Naive thymus-derived CD8-positive, alpha-beta T cell (primary cell): ENCODE measurements around the gene ADGB. TPM values are rescaled to one million over a fixed set of nuclear protein-coding genes. Genes with fewer than 3 reads are reported as not detected.
"Not testable (repeated sequence)": the region's sequence is repeated elsewhere in the genome, so short reads cannot be mapped to it uniquely, and the experiment has no call there.

Experiments
- ATAC-seq, 2 donors: fragments of 150-1000 bp; cut with Tn5 transposase in 1 of 2; sonication (Bioruptor Pico), chemical (Tn5 transposase) in 1 of 2; 1 replicate in 1 of 2; 2 replicates in 1 of 2; pipeline ENCODE4 v1.10.0; 2021; ENCODE audit warnings: mild to moderate bottlenecking in 2 of 2, moderate library complexity in 2 of 2
- POLR2A ChIA-PET: fragments of 350-600 bp; sonication (Branson Sonifier 250); formaldehyde crosslinking; loops from one replicate; lab custom pipeline; 2021; ENCODE audit warnings: antibody characterized with exemption; lab: Charles Lee
- DNase-seq, 10 donors: peaks; one replicate each; pipeline versions ENCODE4 v3.0.0 to v3.0.0-alpha.2; 2020 to 2022
- H3K27ac Mint-ChIP-seq, 10 donors: one replicate each; pipeline ENCODE4 v1.8.0; 2020 to 2022; ENCODE audit warnings: mild to moderate bottlenecking in 10 of 10, mixed read lengths in 10 of 10, moderate library complexity in 4 of 10, inconsistent platforms in 1 of 10
- H3K27me3 Mint-ChIP-seq, 5 donors: one replicate each; pipeline ENCODE4 v1.8.0; 2021 to 2022; ENCODE audit warnings: mixed read lengths in 5 of 5
- H3K36me3 Mint-ChIP-seq, 3 donors: one replicate each; pipeline ENCODE4 v1.8.0; 2020 to 2022; ENCODE audit warnings: mixed read lengths in 3 of 3, mild to moderate bottlenecking in 2 of 3, inconsistent platforms in 1 of 3
- H3K4me1 Mint-ChIP-seq, 4 donors: one replicate each; pipeline ENCODE4 v1.8.0; 2021 to 2022; ENCODE audit warnings: mixed read lengths in 4 of 4
- H3K4me3 Mint-ChIP-seq, 10 donors: one replicate each; pipeline ENCODE4 v1.8.0; 2020 to 2022; ENCODE audit warnings: mild to moderate bottlenecking in 10 of 10, mixed read lengths in 10 of 10, moderate library complexity in 6 of 10, inconsistent platforms in 1 of 10
- H3K9me3 Mint-ChIP-seq, 9 donors: one replicate each; pipeline ENCODE4 v1.8.0; 2020 to 2022; ENCODE audit warnings: mixed read lengths in 9 of 9, mild to moderate bottlenecking in 3 of 9, inconsistent platforms in 1 of 9, moderate library complexity in 1 of 9
- polyA plus RNA-seq, 3 donors: library from polyadenylated mRNA; unstranded; fragments of 300-500 nt; fragmentation: Illumina TruSeq; gene quantifications; one replicate each; pipeline ENCODE4 v1.2.3, GENCODE V29; 2021
- total RNA-seq, 8 experiments: library from RNA in 2 of 8; stranded (reverse) in 2 of 8; gene quantifications; one replicate each; pipeline ENCODE4 v1.2.3 and lab custom pipeline; 2021 to 2026

Gene ADGB
- total and polyA plus RNA-seq, 5 experiments from 2014 or later: not detected

- Mint-ChIP-seq H3K27ac (no peak overlapping the region), H3K4me1 (peaks cover 0 to 1% (median 0%) of the 10 kb centered on the region in 4 donors), H3K9me3 (no peaks in the 10 kb centered on the region), H3K4me3 (no peak overlapping the region), H3K27me3 (peaks cover 0 to 7% (median 0%) of the 10 kb centered on the region in 5 donors), H3K36me3 (no peaks in the 10 kb centered on the region)
- DNase-seq: no peak
- POLR2A ChIA-PET: no interaction called here
- ATAC-seq: no peak
Measured at GRCh38 chr6:146813554-146813953, 214.8 kb downstream of the ADGB start.

- POLR2A ChIA-PET: no interaction called here
- no peak overlapping the region for H3K27ac Mint-ChIP-seq
- peaks cover 0 to 1% (median 0%) of the 10 kb centered on the region in 4 donors for H3K4me1 Mint-ChIP-seq
- peaks cover 0 to 7% (median 0%) of the 10 kb centered on the region in 5 donors for H3K27me3 Mint-ChIP-seq
- no peaks in the 10 kb centered on the region for H3K36me3 Mint-ChIP-seq
- DNase-seq (no peak), ATAC-seq (no peak)
- no peak overlapping the region for H3K4me3 Mint-ChIP-seq
- H3K9me3 Mint-ChIP-seq: no peaks in the 10 kb centered on the region
Measured at GRCh38 chr6:146814148-146814750, 215.5 kb downstream of the ADGB start.

GRCh38 chr6:146815511-146816462 is 217.0 kb downstream of the ADGB start:
- H3K27me3 Mint-ChIP-seq: peaks cover 2 to 14% (median 9%) of the 10 kb centered on the region in 5 donors
- DNase-seq, H3K36me3 Mint-ChIP-seq, H3K9me3 Mint-ChIP-seq, H3K4me1 Mint-ChIP-seq, POLR2A ChIA-PET, H3K4me3 Mint-ChIP-seq, ATAC-seq, H3K27ac Mint-ChIP-seq: not testable (repeated sequence)

- peaks cover 2 to 14% (median 7%) of the 10 kb centered on the region in 5 donors for H3K27me3 Mint-ChIP-seq
- peaks cover 0 to 1% (median 0%) of the 10 kb centered on the region in 4 donors for H3K4me1 Mint-ChIP-seq
- H3K36me3 Mint-ChIP-seq: no peaks in the 10 kb centered on the region
- no peak for ATAC-seq
- no peaks in the 10 kb centered on the region for H3K9me3 Mint-ChIP-seq
- H3K27ac Mint-ChIP-seq: no peak overlapping the region
- POLR2A ChIA-PET: no interaction called here
- no peak overlapping the region for H3K4me3 Mint-ChIP-seq
- no peak for DNase-seq
Measured at GRCh38 chr6:146819596-146820320, 221.0 kb downstream of the ADGB start.

GRCh38 chr6:146827216-146827928 is 228.6 kb downstream of the ADGB start:
- Mint-ChIP-seq H3K4me1 (no peaks in the 10 kb centered on the region), H3K27me3 (peaks cover 0 to 12% (median 7%) of the 10 kb centered on the region in 5 donors), H3K36me3 (no peaks in the 10 kb centered on the region), H3K27ac (no peak overlapping the region), H3K9me3 (no peaks in the 10 kb centered on the region), H3K4me3 (no peak overlapping the region)
- ATAC-seq (no peak), DNase-seq (no peak)
- POLR2A ChIA-PET: no interaction called here

- Mint-ChIP-seq H3K4me3 (no peak overlapping the region), H3K9me3 (no peaks in the 10 kb centered on the region), H3K27ac (no peak overlapping the region), H3K4me1 (no peaks in the 10 kb centered on the region), H3K36me3 (peaks cover 0 to 2% (median 0%) of the 10 kb centered on the region in 3 donors), H3K27me3 (peaks cover 0 to 14% (median 10%) of the 10 kb centered on the region in 5 donors)
- ATAC-seq (no peak), DNase-seq (no peak)
- POLR2A ChIA-PET: no interaction called here
Measured at GRCh38 chr6:146829792-146830565, 231.2 kb downstream of the ADGB start.

- H3K4me3 Mint-ChIP-seq: no peak overlapping the region
- DNase-seq (no peak), ATAC-seq (no peak)
- peaks cover 0 to 2% (median 2%) of the 10 kb centered on the region in 3 donors for H3K36me3 Mint-ChIP-seq
- no peaks in the 10 kb centered on the region for H3K4me1 Mint-ChIP-seq
- peaks cover 0 to 14% (median 10%) of the 10 kb centered on the region in 5 donors for H3K27me3 Mint-ChIP-seq
- H3K9me3 Mint-ChIP-seq: no peaks in the 10 kb centered on the region
- no peak overlapping the region for H3K27ac Mint-ChIP-seq
- POLR2A ChIA-PET: no interaction called here
Measured at GRCh38 chr6:146833157-146833556, 234.4 kb downstream of the ADGB start.

GRCh38 chr6:146840216-146840615 is 241.4 kb downstream of the ADGB start:
- peaks cover 0 to 7% (median 2%) of the 10 kb centered on the region in 3 donors for H3K36me3 Mint-ChIP-seq
- POLR2A ChIA-PET: no interaction called here
- no peak for ATAC-seq
- peaks cover 0 to 3% (median 0%) of the 10 kb centered on the region in 9 donors for H3K9me3 Mint-ChIP-seq
- H3K27me3 Mint-ChIP-seq: no peaks in the 10 kb centered on the region
- no peaks in the 10 kb centered on the region for H3K4me1 Mint-ChIP-seq
- no peak for DNase-seq
- H3K27ac Mint-ChIP-seq: no peak overlapping the region
- H3K4me3 Mint-ChIP-seq: no peak overlapping the region

GRCh38 chr6:146840641-146841040 is 241.9 kb downstream of the ADGB start:
- no peak overlapping the region for H3K4me3 Mint-ChIP-seq
- peaks cover 0 to 3% (median 0%) of the 10 kb centered on the region in 9 donors for H3K9me3 Mint-ChIP-seq
- DNase-seq: no peak
- ATAC-seq: no peak
- no peaks in the 10 kb centered on the region for H3K4me1 Mint-ChIP-seq
- POLR2A ChIA-PET: no interaction called here
- peaks cover 0 to 2% (median 0%) of the 10 kb centered on the region in 5 donors for H3K27me3 Mint-ChIP-seq
- peaks cover 0 to 7% (median 2%) of the 10 kb centered on the region in 3 donors for H3K36me3 Mint-ChIP-seq
- no peak overlapping the region for H3K27ac Mint-ChIP-seq

GRCh38 chr6:146847426-146847825 is 248.7 kb downstream of the ADGB start:
- H3K27me3 Mint-ChIP-seq: peaks cover 0 to 5% (median 2%) of the 10 kb centered on the region in 5 donors
- peaks cover 0 to 7% (median 0%) of the 10 kb centered on the region in 3 donors for H3K36me3 Mint-ChIP-seq
- no peaks in the 10 kb centered on the region for H3K4me1 Mint-ChIP-seq
- POLR2A ChIA-PET: no interaction called here
- DNase-seq: no peak
- H3K4me3 Mint-ChIP-seq: no peak overlapping the region
- no peak overlapping the region for H3K27ac Mint-ChIP-seq
- no peak for ATAC-seq
- peaks cover 0 to 6% (median 0%) of the 10 kb centered on the region in 9 donors for H3K9me3 Mint-ChIP-seq

- DNase-seq: no peak
- ATAC-seq: no peak
- no peak overlapping the region for H3K27ac Mint-ChIP-seq
- peaks cover 0 to 5% (median 2%) of the 10 kb centered on the region in 5 donors for H3K27me3 Mint-ChIP-seq
- H3K9me3 Mint-ChIP-seq: peaks cover 0 to 6% (median 0%) of the 10 kb centered on the region in 9 donors
- H3K4me1 Mint-ChIP-seq: no peaks in the 10 kb centered on the region
- no peak overlapping the region for H3K4me3 Mint-ChIP-seq
- POLR2A ChIA-PET: no interaction called here
- no peaks in the 10 kb centered on the region for H3K36me3 Mint-ChIP-seq
Measured at GRCh38 chr6:146850238-146850896, 251.6 kb downstream of the ADGB start.
